ENCODE data around the gene MYL6.

Gene MYL6

GRCh38 chr12:56154818-56155217 is 3.3 kb upstream of the MYL6 start:
- no peak for TF ChIP-seq USF1 (IDR thresholded peaks at IDR 0.05)
- TF ChIP-seq RAD21 (IDR thresholded peaks at IDR 0.05; ENCODE audit: low read depth), result no peak
- no peak for TF ChIP-seq CEBPB (IDR thresholded peaks at IDR 0.05)
- no peak for TF ChIP-seq YY1 (IDR thresholded peaks at IDR 0.05; ENCODE audit: low read depth)

- no peak for TF ChIP-seq REST (IDR thresholded peaks at IDR 0.05; ENCODE audit: low read depth)
- no peak for TF ChIP-seq CEBPB (IDR thresholded peaks at IDR 0.05)
- TF ChIP-seq TAF1 (IDR thresholded peaks at IDR 0.05; ENCODE audit: low read depth), result no peak
- TF ChIP-seq EGR1 (IDR thresholded peaks at IDR 0.05), result no peak
- no peak for TF ChIP-seq TCF12 (IDR thresholded peaks at IDR 0.05; ENCODE audit: low read depth)
- TF ChIP-seq TEAD4 (IDR thresholded peaks at IDR 0.05), result no peak
- TF ChIP-seq USF1 (IDR thresholded peaks at IDR 0.05), result no peak
- TF ChIP-seq CREB1 (IDR thresholded peaks at IDR 0.05; ENCODE audit: low read depth), result no peak
Measured at GRCh38 chr12:56155256-56155845, 2.8 kb upstream of the MYL6 start.

GRCh38 chr12:56157201-56158028 is 744 bp upstream of the MYL6 start:
- no peak for TF ChIP-seq REST (IDR thresholded peaks at IDR 0.05; ENCODE audit: low read depth)
- TF ChIP-seq TCF12 (IDR thresholded peaks at IDR 0.05; ENCODE audit: low read depth), result no peak
- TF ChIP-seq EGR1 (IDR thresholded peaks at IDR 0.05), result peak; percentile 54; the same call in 1 of the 2 replicates
- TF ChIP-seq MAX (IDR thresholded peaks at IDR 0.05), result peak; percentile 92
- TF ChIP-seq NFIC (IDR thresholded peaks at IDR 0.05), result peak; percentile 9
- TF ChIP-seq RAD21 (IDR thresholded peaks at IDR 0.05; ENCODE audit: low read depth), result peak; percentile 44
- TF ChIP-seq CREB1 (IDR thresholded peaks at IDR 0.05; ENCODE audit: low read depth), result no peak
- no peak; the same call in none of the 2 replicates for TF ChIP-seq YY1 (IDR thresholded peaks at IDR 0.05; ENCODE audit: low read depth)
- TF ChIP-seq CEBPB (IDR thresholded peaks at IDR 0.05), result peak; percentile 45; the same call in 1 of the 2 replicates
- peak; percentile 31; the same call in 1 of the 2 replicates for TF ChIP-seq EP300 (IDR thresholded peaks at IDR 0.05; ENCODE audit: borderline replicate concordance)
- TF ChIP-seq ZBTB7A (IDR thresholded peaks at IDR 0.05; ENCODE audit: low read depth), result peak; percentile 39; the same call in 1 of the 2 replicates
- TF ChIP-seq USF1 (IDR thresholded peaks at IDR 0.05), result no peak
- no peak for TF ChIP-seq FOXM1 (IDR thresholded peaks at IDR 0.05; ENCODE audit: borderline replicate concordance, low read depth)
- peak; percentile 87 for TF ChIP-seq TAF1 (IDR thresholded peaks at IDR 0.05; ENCODE audit: low read depth)
- TF ChIP-seq TEAD4 (IDR thresholded peaks at IDR 0.05), result peak; percentile 94

- TF ChIP-seq NFIC (IDR thresholded peaks at IDR 0.05) (no peak), EGR1 (IDR thresholded peaks at IDR 0.05) (no peak), TCF12 (IDR thresholded peaks at IDR 0.05; ENCODE audit: low read depth) (0 out of 2 replicates have a peak, but pooled peaks have one; percentile 9), ZBTB7A (IDR thresholded peaks at IDR 0.05; ENCODE audit: low read depth) (0 out of 2 replicates have a peak, but pooled peaks have one; percentile 19), USF1 (IDR thresholded peaks at IDR 0.05) (no peak), FOXM1 (IDR thresholded peaks at IDR 0.05; ENCODE audit: borderline replicate concordance, low read depth) (no peak), REST (IDR thresholded peaks at IDR 0.05; ENCODE audit: low read depth) (no peak), TEAD4 (IDR thresholded peaks at IDR 0.05) (peak; percentile 70), EP300 (IDR thresholded peaks at IDR 0.05; ENCODE audit: borderline replicate concordance) (0 out of 2 replicates have a peak, but pooled peaks have one; percentile 28), TAF1 (IDR thresholded peaks at IDR 0.05; ENCODE audit: low read depth) (peak; percentile 13; the same call in 1 of the 2 replicates), RAD21 (IDR thresholded peaks at IDR 0.05; ENCODE audit: low read depth) (no peak), CREB1 (IDR thresholded peaks at IDR 0.05; ENCODE audit: low read depth) (no peak), MAX (IDR thresholded peaks at IDR 0.05) (no peak)
Measured at GRCh38 chr12:56158926-56159461, 835 bp downstream of the MYL6 start.

Measured in Ishikawa (cell line).